SK-N-SH (cell line): Measurements from ENCODE around the gene STRA8.

Source experiments
- CTCF ChIP-seq: fragments of 200-600 bp; sonication (generic); IDR thresholded peaks from 2 replicates; pipeline ENCODE4 v1.6.1; 2017; ENCODE audit warnings: antibody characterized with exemption, mild to moderate bottlenecking, moderate library complexity
- RCOR1 ChIP-seq: fragments of 150-350 bp; IDR thresholded peaks from 2 replicates; pipeline ENCODE4 v1.6.1; 2017; ENCODE audit warnings: antibody characterized with exemption, low read length

- TF ChIP-seq CTCF (no peak), RCOR1 (no peak)
Measured at GRCh38 chr7:135206941-135207391, 26.7 kb upstream of the STRA8 start.
